HepG2 (cell line): ENCODE measurements around the gene TMPRSS15. TPM values are rescaled to one million over a fixed set of nuclear protein-coding genes. Genes with fewer than 3 reads are reported as not detected.

ENCODE experiments used
- ATAC-seq: fragments of 200-7000 bp; cut with Tn5 transposase; 3 replicates; pipeline ENCODE4 v1.9.1; 2020; ENCODE audit warnings: mild to moderate bottlenecking, moderate library complexity
- BruUV-seq: library from RNA; stranded (reverse); fragments of 400-500 nt; replicated peaks from 2 replicates; lab custom pipeline; 2021; lab: Mats Ljungman, UMichigan
- CTCF ChIA-PET: fragments of 300-600 bp; formaldehyde crosslinking; extraction: SDS; loops from one replicate; lab custom pipeline; 2021; ENCODE audit warnings: low total read pairs, inconsistent platforms, low intra/inter-chr PET ratio; lab: Yijun Ruan, JAX
- POLR2A ChIA-PET: fragments of 350-600 bp; sonication (Branson Sonifier 250); formaldehyde crosslinking; loops from one replicate; lab custom pipeline; 2020; ENCODE audit warnings: antibody characterized with exemption, inconsistent platforms; lab: Yijun Ruan, JAX
- DNase-seq: peaks from one replicate; pipeline ENCODE4 v3.0.0-alpha.2; 2015; ENCODE audit warnings: low spot score
- FAIRE-seq: peaks from 3 replicates; lab custom pipeline; 2011; peaks lifted over from hg19 to GRCh38; lab: Jason Lieb, UNC
- H2AFZ ChIP-seq: one replicate; pipeline ENCODE4 v1.6.1; 2011; ENCODE audit warnings: low read length, inconsistent platforms
- H3K27ac ChIP-seq: fragments of 300-600 bp; 3 replicates; pipeline ENCODE4 v1.8.0; 2011; ENCODE audit warnings: mixed run types, mild to moderate bottlenecking, mixed read lengths, low read length, inconsistent platforms; ENCODE audit not compliant: insufficient read depth; ENCODE audit errors: extremely low read length
- H3K27me3 ChIP-seq, 2 experiments: fragments of 200-600 bp in 1 of 2; 2 replicates in 1 of 2; 3 replicates in 1 of 2; pipeline versions ENCODE4 v1.6.0 to v1.8.0; 2011; ENCODE audit warnings: low read length in 2 of 2, mild to moderate bottlenecking in 2 of 2, moderate library complexity in 2 of 2, inconsistent platforms in 1 of 2; ENCODE audit not compliant: insufficient read depth in 2 of 2, control insufficient read depth in 1 of 2
- H3K36me3 ChIP-seq, 2 experiments: fragments of 200-600 bp in 1 of 2; replicated peaks in 1 of 2; 2 replicates in 1 of 2; 3 replicates in 1 of 2; pipeline versions ENCODE4 v1.5.1 to v1.8.0; 2011; ENCODE audit warnings: low read length in 2 of 2, inconsistent platforms in 1 of 2; ENCODE audit not compliant: insufficient read depth in 2 of 2, control insufficient read depth in 1 of 2
- H3K4me1 ChIP-seq: 2 replicates; pipeline ENCODE4 v1.5.1; 2012; ENCODE audit warnings: low read length, inconsistent platforms; ENCODE audit not compliant: insufficient read depth
- H3K4me2 ChIP-seq: 2 replicates; pipeline ENCODE4 v1.6.0; 2011; ENCODE audit warnings: low read depth, low read length, inconsistent platforms
- H3K4me3 ChIP-seq, 3 experiments: fragments of 200-600 bp in 1 of 3; sonication (generic), shearing (Covaris generic) in 1 of 3; replicated peaks in 1 of 3; 2 replicates each; pipeline ENCODE4 v1.5.1; 2011 to 2016; ENCODE audit warnings: low read length in 3 of 3, inconsistent platforms in 2 of 3, low read depth in 2 of 3, mild to moderate bottlenecking in 2 of 3, control low read depth in 1 of 3, mixed read lengths in 1 of 3; ENCODE audit not compliant: insufficient read depth in 1 of 3
- H3K79me2 ChIP-seq: one replicate; pipeline ENCODE4 v1.6.1; 2011; ENCODE audit warnings: low read length, inconsistent platforms; ENCODE audit not compliant: insufficient read depth
- H3K9ac ChIP-seq: 2 replicates; pipeline ENCODE4 v1.6.0; 2011; ENCODE audit warnings: mild to moderate bottlenecking, low read depth, low read length, inconsistent platforms; ENCODE audit not compliant: insufficient read depth
- H3K9me3 ChIP-seq: 2 replicates; pipeline ENCODE4 v1.5.1; 2012; ENCODE audit warnings: mild to moderate bottlenecking, low read length
- H4K20me1 ChIP-seq: 2 replicates; pipeline ENCODE4 v1.6.0; 2011; ENCODE audit warnings: inconsistent platforms, mild to moderate bottlenecking, low read length, moderate library complexity; ENCODE audit not compliant: insufficient read depth
- HOXA7 ChIP-seq: sonication (generic); formaldehyde crosslinking; IDR thresholded peaks from 2 replicates; pipeline ENCODE4 v1.8.1; 2022; ENCODE audit warnings: mild to moderate bottlenecking, missing genetic modification reagents, moderate library complexity
- RBAK ChIP-seq: sonication (generic); formaldehyde crosslinking; IDR thresholded peaks from 2 replicates; pipeline ENCODE4 v1.5.1; 2020; ENCODE audit warnings: mild to moderate bottlenecking, missing genetic modification reagents
- SP5 ChIP-seq: IDR thresholded peaks from 2 replicates; pipeline ENCODE4 v1.6.1; 2016; ENCODE audit warnings: low read depth, borderline replicate concordance
- ZBTB3 ChIP-seq: sonication (generic); formaldehyde crosslinking; IDR thresholded peaks from 2 replicates; pipeline ENCODE4 v1.4.0; 2020; ENCODE audit warnings: low read depth, mild to moderate bottlenecking, moderate library complexity, missing genetic modification reagents, borderline replicate concordance
- ZNF431 ChIP-seq: sonication (generic); formaldehyde crosslinking; IDR thresholded peaks from 2 replicates; pipeline ENCODE4 v1.9.0; 2022; ENCODE audit warnings: missing genetic modification reagents, low read depth, mild to moderate bottlenecking, borderline replicate concordance
- ZNF720 ChIP-seq: sonication (generic); formaldehyde crosslinking; IDR thresholded peaks from 2 replicates; pipeline ENCODE4 v1.4.0; 2020; ENCODE audit warnings: missing genetic modification reagents
- ZNF776 ChIP-seq: sonication (generic); formaldehyde crosslinking; IDR thresholded peaks from 2 replicates; pipeline ENCODE4 v1.4.0; 2020; ENCODE audit warnings: mild to moderate bottlenecking, missing genetic modification reagents
- WGBS: methylation state at CpG from one replicate; pipeline ENCODE4 v1.1.6; 2017; ENCODE audit warnings: low lambda C conversion rate; 5-methylcytosine and 5-hydroxymethylcytosine counted together
- in situ Hi-C: cut with HindIII; loops from 2 replicates; pipeline ENCODE4 v1.10.0; 2017; ENCODE audit warnings: low pct_unique_long_range_greater_than_20kb; ENCODE audit not compliant: extremely low pct_ligation_motif_present
- intact Hi-C: fragments of 100-400 bp; cut with micrococcal nuclease; formaldehyde crosslinking; loops from one replicate; pipeline ENCODE4 v1.10.0; 2022; ENCODE audit not compliant: unreplicated experiment
- polyA plus RNA-seq, 8 experiments: library from polyadenylated mRNA; depleted of rRNA in 3 of 8; stranded (reverse) in 7 of 8; unstranded in 1 of 8; fragments of >200 nt; fragmentation: Illumina TruSeq in 4 of 8; extraction: Trizol in 4 of 8; gene quantifications; 2 replicates each; pipeline versions ENCODE4 v1.2.1 to v1.2.3, GENCODE V29; 2011 to 2016; ENCODE audit warnings: low read depth in 4 of 8, missing spikeins in 1 of 8, mixed read lengths in 1 of 8; ENCODE audit not compliant: insufficient read depth in 1 of 8
- total RNA-seq, 5 experiments: library from RNA; depleted of rRNA; stranded (reverse); fragments of >200 nt; fragmentation: Illumina TruSeq; extraction: Trizol; gene quantifications; 2 replicates each; pipeline ENCODE4 v1.2.3, GENCODE V29; 2016; ENCODE audit warnings: low read depth in 1 of 5
- TF ChIP-seq, protein P1 (sequence below): sonication (generic); formaldehyde crosslinking; IDR thresholded peaks from 2 replicates; pipeline ENCODE4 v1.8.1; 2022; ENCODE audit warnings: mild to moderate bottlenecking, missing genetic modification reagents
- TF ChIP-seq, protein P2 (sequence below): sonication (generic); formaldehyde crosslinking; IDR thresholded peaks from 2 replicates; pipeline ENCODE4 v1.4.0; 2020; ENCODE audit warnings: missing genetic modification reagents, borderline replicate concordance
- TF ChIP-seq, protein P3 (sequence below): sonication (generic); formaldehyde crosslinking; IDR thresholded peaks from one replicate; pipeline ENCODE4 v1.5.1; 2020; ENCODE audit warnings: mild to moderate bottlenecking, missing genetic modification reagents; ENCODE audit errors: not compliant biosample characterization

The TMPRSS15 gene
- total and polyA plus RNA-seq, 2 of the 13 experiments (the other 11 are each of a cell fraction or from before 2014, with no cell fraction given), result not detected

DNA sequence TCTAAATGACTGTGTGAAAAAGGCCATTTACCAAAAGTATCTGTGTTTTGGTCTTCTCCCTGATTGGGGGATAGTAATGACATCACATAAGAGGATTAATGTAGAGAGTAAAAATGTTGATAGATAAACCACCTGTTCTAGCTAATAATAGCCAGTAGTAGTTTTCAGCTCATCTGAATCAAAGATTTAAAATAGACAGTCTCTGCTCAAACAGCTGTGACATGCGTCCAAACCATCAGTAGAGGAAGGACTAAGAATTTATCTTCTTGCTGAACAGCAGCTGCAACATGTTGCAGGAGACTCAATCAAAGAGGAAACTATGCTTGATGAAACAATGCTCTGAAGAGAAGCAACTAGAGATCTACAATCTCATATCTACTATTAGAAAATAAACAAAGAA is 21.4 kb downstream of the TMPRSS15 start:
- H3K27ac ChIP-seq, result no peak overlapping the region
- in situ Hi-C loops (no loop called here), intact Hi-C loops (no loop called here)
- BruUV-seq, result no TSS peak
- H3K4me2 ChIP-seq, result no peak overlapping the region
- no peak overlapping the region for H2AFZ ChIP-seq
- no peak overlapping the region for H3K4me3 ChIP-seq
- no peak for DNase-seq
- H3K79me2 ChIP-seq, result no peaks in the 10 kb centered on the region
- no CpG with 5 or more reads among the region's 1 CpG for WGBS
- H3K9ac ChIP-seq, result no peak overlapping the region
- ChIA-PET POLR2A (no interaction called here), CTCF (no interaction called here)
- peaks cover 37% of the 10 kb centered on the region for H3K9me3 ChIP-seq
- H4K20me1 ChIP-seq, result no peaks in the 10 kb centered on the region
- no peaks in the 10 kb centered on the region for H3K36me3 ChIP-seq
- ATAC-seq, result no peak
- H3K4me1 ChIP-seq, result no peaks in the 10 kb centered on the region
- FAIRE-seq, result no peak
- no peaks in the 10 kb centered on the region for H3K27me3 ChIP-seq
- no peak for TF ChIP-seq ZNF720 (CRISPR knock-in tag)
- TF ChIP-seq HOXA7 (CRISPR knock-in tag), result no peak
- no peak for TF ChIP-seq ZNF431 (CRISPR knock-in tag)
- TF ChIP-seq, protein P1, sequence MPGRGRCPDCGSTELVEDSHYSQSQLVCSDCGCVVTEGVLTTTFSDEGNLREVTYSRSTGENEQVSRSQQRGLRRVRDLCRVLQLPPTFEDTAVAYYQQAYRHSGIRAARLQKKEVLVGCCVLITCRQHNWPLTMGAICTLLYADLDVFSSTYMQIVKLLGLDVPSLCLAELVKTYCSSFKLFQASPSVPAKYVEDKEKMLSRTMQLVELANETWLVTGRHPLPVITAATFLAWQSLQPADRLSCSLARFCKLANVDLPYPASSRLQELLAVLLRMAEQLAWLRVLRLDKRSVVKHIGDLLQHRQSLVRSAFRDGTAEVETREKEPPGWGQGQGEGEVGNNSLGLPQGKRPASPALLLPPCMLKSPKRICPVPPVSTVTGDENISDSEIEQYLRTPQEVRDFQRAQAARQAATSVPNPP (CRISPR knock-in tag), result no peak
- no peak for TF ChIP-seq SP5 (CRISPR knock-in tag)
- TF ChIP-seq RBAK (CRISPR knock-in tag), result no peak
- TF ChIP-seq, protein P2, sequence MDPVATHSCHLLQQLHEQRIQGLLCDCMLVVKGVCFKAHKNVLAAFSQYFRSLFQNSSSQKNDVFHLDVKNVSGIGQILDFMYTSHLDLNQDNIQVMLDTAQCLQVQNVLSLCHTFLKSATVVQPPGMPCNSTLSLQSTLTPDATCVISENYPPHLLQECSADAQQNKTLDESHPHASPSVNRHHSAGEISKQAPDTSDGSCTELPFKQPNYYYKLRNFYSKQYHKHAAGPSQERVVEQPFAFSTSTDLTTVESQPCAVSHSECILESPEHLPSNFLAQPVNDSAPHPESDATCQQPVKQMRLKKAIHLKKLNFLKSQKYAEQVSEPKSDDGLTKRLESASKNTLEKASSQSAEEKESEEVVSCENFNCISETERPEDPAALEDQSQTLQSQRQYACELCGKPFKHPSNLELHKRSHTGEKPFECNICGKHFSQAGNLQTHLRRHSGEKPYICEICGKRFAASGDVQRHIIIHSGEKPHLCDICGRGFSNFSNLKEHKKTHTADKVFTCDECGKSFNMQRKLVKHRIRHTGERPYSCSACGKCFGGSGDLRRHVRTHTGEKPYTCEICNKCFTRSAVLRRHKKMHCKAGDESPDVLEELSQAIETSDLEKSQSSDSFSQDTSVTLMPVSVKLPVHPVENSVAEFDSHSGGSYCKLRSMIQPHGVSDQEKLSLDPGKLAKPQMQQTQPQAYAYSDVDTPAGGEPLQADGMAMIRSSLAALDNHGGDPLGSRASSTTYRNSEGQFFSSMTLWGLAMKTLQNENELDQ (CRISPR knock-in tag), result no peak
- no peak for TF ChIP-seq ZNF776 (CRISPR knock-in tag)
- TF ChIP-seq, protein P3, sequence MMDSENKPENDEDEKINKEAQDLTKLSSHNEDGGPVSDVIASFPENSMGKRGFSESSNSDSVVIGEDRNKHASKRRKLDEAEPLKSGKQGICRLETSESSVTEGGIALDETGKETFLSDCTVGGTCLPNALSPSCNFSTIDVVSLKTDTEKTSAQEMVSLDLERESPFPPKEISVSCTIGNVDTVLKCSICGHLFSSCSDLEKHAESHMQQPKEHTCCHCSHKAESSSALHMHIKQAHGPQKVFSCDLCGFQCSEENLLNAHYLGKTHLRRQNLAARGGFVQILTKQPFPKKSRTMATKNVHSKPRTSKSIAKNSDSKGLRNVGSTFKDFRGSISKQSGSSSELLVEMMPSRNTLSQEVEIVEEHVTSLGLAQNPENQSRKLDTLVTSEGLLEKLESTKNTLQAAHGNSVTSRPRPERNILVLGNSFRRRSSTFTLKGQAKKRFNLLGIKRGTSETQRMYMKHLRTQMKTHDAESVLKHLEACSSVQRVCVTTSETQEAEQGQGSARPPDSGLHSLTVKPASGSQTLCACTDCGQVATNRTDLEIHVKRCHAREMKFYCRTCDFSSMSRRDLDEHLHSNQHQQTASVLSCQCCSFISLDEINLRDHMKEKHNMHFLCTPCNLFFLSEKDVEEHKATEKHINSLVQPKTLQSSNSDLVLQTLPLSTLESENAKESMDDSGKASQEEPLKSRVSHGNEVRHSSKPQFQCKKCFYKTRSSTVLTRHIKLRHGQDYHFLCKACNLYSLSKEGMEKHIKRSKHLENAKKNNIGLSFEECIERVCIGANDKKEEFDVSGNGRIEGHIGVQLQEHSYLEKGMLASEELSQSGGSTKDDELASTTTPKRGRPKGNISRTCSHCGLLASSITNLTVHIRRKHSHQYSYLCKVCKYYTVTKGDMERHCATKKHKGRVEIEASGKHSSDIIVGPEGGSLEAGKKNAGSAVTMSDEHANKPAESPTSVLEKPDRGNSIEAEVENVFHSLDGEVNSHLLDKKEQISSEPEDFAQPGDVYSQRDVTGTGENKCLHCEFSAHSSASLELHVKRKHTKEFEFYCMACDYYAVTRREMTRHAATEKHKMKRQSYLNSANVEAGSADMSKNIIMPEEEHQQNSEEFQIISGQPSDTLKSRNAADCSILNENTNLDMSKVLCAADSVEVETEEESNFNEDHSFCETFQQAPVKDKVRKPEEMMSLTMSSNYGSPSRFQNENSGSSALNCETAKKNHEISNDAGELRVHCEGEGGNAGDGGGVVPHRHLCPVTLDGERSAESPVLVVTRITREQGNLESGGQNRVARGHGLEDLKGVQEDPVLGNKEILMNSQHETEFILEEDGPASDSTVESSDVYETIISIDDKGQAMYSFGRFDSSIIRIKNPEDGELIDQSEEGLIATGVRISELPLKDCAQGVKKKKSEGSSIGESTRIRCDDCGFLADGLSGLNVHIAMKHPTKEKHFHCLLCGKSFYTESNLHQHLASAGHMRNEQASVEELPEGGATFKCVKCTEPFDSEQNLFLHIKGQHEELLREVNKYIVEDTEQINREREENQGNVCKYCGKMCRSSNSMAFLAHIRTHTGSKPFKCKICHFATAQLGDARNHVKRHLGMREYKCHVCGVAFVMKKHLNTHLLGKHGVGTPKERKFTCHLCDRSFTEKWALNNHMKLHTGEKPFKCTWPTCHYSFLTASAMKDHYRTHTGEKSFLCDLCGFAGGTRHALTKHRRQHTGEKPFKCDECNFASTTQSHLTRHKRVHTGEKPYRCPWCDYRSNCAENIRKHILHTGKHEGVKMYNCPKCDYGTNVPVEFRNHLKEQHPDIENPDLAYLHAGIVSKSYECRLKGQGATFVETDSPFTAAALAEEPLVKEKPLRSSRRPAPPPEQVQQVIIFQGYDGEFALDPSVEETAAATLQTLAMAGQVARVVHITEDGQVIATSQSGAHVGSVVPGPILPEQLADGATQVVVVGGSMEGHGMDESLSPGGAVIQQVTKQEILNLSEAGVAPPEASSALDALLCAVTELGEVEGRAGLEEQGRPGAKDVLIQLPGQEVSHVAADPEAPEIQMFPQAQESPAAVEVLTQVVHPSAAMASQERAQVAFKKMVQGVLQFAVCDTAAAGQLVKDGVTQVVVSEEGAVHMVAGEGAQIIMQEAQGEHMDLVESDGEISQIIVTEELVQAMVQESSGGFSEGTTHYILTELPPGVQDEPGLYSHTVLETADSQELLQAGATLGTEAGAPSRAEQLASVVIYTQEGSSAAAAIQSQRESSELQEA, result no peak
- TF ChIP-seq ZBTB3 (CRISPR knock-in tag), result no peak
